Stimulated activated CD8-positive, alpha-beta memory T cell treated with anti-CD3 and anti-CD28 coated beads, Interleukin-4, amount 100 ng/mL, for 48 hours (primary cell): ENCODE results near the gene CFAP54.

Source experiments
- DNase-seq: peaks from one replicate; pipeline ENCODE4 v3.0.0-alpha.2; 2020

Gene CFAP54

GRCh38 chr12:96769400-96769799, 280.0 kb downstream of the CFAP54 start:
- no peak for DNase-seq

GRCh38 chr12:96770219-96771102, 281.1 kb downstream of the CFAP54 start:
- no peak for DNase-seq

GRCh38 chr12:96773031-96773430, 283.7 kb downstream of the CFAP54 start:
- DNase-seq = no peak

GRCh38 chr12:96774496-96775256, 285.3 kb downstream of the CFAP54 start:
- no peak for DNase-seq

- no peak for DNase-seq
Measured at GRCh38 chr12:96776908-96777307, 287.5 kb downstream of the CFAP54 start.

- DNase-seq = no peak
Measured at GRCh38 chr12:96780330-96780729, 291.0 kb downstream of the CFAP54 start.

GRCh38 chr12:96786791-96787190, 297.4 kb downstream of the CFAP54 start:
- DNase-seq = no peak

- DNase-seq = no peak
Measured at GRCh38 chr12:96803969-96804368, 314.6 kb downstream of the CFAP54 start.

GRCh38 chr12:96806272-96806671, 316.9 kb downstream of the CFAP54 start:
- DNase-seq = no peak

GRCh38 chr12:96807741-96808140, 318.4 kb downstream of the CFAP54 start:
- no peak for DNase-seq

- DNase-seq = no peak
Measured at GRCh38 chr12:96808587-96808986, 319.2 kb downstream of the CFAP54 start.

- DNase-seq = no peak
Measured at GRCh38 chr12:96809522-96809921, 320.1 kb downstream of the CFAP54 start.

GRCh38 chr12:96810057-96810456, 320.7 kb downstream of the CFAP54 start:
- no peak for DNase-seq

- no peak for DNase-seq
Measured at GRCh38 chr12:96810477-96810876, 321.1 kb downstream of the CFAP54 start.

GRCh38 chr12:96811083-96811482, 321.7 kb downstream of the CFAP54 start:
- no peak for DNase-seq

GRCh38 chr12:96812153-96812552, 322.8 kb downstream of the CFAP54 start:
- DNase-seq = no peak

GRCh38 chr12:96814200-96814599, 324.8 kb downstream of the CFAP54 start:
- DNase-seq = no peak

- no peak for DNase-seq
Measured at GRCh38 chr12:96821592-96821991, 332.2 kb downstream of the CFAP54 start.

- DNase-seq = no peak
Measured at GRCh38 chr12:96822641-96823040, 333.3 kb downstream of the CFAP54 start.

- no peak for DNase-seq
Measured at GRCh38 chr12:96824074-96824837, 334.9 kb downstream of the CFAP54 start.

GRCh38 chr12:96824838-96825236, 335.5 kb downstream of the CFAP54 start:
- no peak for DNase-seq

GRCh38 chr12:96828169-96828789, 338.9 kb downstream of the CFAP54 start:
- no peak for DNase-seq

GRCh38 chr12:96829354-96829753, 340.0 kb downstream of the CFAP54 start:
- no peak for DNase-seq
